HL-60 (cell line): ENCODE measurements around the gene WDR26.
"Not testable (repeated sequence)": the region's sequence is repeated elsewhere in the genome, so short reads cannot be mapped to it uniquely, and the experiment has no call there.

Experiments
- DNase-seq, 2 experiments: peaks; one replicate each; pipeline ENCODE4 v3.0.0-alpha.2; 2010 to 2020; ENCODE audit warnings: low read depth in 1 of 2, low spot score in 1 of 2
- H3K27ac ChIP-seq: fragments of 250-450 bp; sonication (Bioruptor Pico); replicated peaks from 2 replicates; pipeline ENCODE4 v1.5.1; 2020; ENCODE audit warnings: mild to moderate bottlenecking, moderate library complexity
- H3K27me3 ChIP-seq: fragments of 250-450 bp; sonication (Bioruptor Pico); 2 replicates; pipeline ENCODE4 v1.5.1; 2021; ENCODE audit warnings: mild to moderate bottlenecking, moderate library complexity; ENCODE audit not compliant: insufficient read depth, poor library complexity, severe bottlenecking
- H3K4me3 ChIP-seq: replicated peaks from 2 replicates; pipeline ENCODE4 v1.5.1; 2011; ENCODE audit warnings: mild to moderate bottlenecking, control low read depth, low read length; ENCODE audit not compliant: insufficient read depth
- GABPA ChIP-seq: IDR thresholded peaks from 2 replicates; pipeline ENCODE4 v1.6.1; 2012; ENCODE audit warnings: low read depth
- POLR2AphosphoS5 ChIP-seq: IDR thresholded peaks from 2 replicates; pipeline ENCODE4 v1.6.1; 2012; ENCODE audit warnings: low read depth
- REST ChIP-seq: IDR thresholded peaks from 2 replicates; pipeline ENCODE4 v1.6.1; 2012; ENCODE audit warnings: low read depth; ENCODE audit not compliant: insufficient replicate concordance
- SPI1 ChIP-seq: IDR thresholded peaks from 2 replicates; pipeline ENCODE4 v1.6.1; 2012; ENCODE audit warnings: low read depth, mild to moderate bottlenecking, borderline replicate concordance
- TF ChIP-seq, protein P1 (sequence below): IDR thresholded peaks from one replicate; pipeline ENCODE4 v1.5.1; 2011; ENCODE audit warnings: low read length, control low read depth, inconsistent platforms; ENCODE audit not compliant: insufficient read depth

WDR26 gene

GRCh38 chr1:224349716-224350115 lies 84.9 kb downstream of the WDR26 start:
- H3K4me3 ChIP-seq, H3K27ac ChIP-seq, H3K27me3 ChIP-seq, DNase-seq: not testable (repeated sequence)

- no peak overlapping the region for H3K4me3 ChIP-seq
- no peak overlapping the region for H3K27ac ChIP-seq
- no peaks in the 10 kb centered on the region for H3K27me3 ChIP-seq
- no peak for TF ChIP-seq GABPA
- TF ChIP-seq SPI1 = no peak
- no peak for TF ChIP-seq POLR2AphosphoS5
- TF ChIP-seq REST = no peak
- TF ChIP-seq, protein P1, sequence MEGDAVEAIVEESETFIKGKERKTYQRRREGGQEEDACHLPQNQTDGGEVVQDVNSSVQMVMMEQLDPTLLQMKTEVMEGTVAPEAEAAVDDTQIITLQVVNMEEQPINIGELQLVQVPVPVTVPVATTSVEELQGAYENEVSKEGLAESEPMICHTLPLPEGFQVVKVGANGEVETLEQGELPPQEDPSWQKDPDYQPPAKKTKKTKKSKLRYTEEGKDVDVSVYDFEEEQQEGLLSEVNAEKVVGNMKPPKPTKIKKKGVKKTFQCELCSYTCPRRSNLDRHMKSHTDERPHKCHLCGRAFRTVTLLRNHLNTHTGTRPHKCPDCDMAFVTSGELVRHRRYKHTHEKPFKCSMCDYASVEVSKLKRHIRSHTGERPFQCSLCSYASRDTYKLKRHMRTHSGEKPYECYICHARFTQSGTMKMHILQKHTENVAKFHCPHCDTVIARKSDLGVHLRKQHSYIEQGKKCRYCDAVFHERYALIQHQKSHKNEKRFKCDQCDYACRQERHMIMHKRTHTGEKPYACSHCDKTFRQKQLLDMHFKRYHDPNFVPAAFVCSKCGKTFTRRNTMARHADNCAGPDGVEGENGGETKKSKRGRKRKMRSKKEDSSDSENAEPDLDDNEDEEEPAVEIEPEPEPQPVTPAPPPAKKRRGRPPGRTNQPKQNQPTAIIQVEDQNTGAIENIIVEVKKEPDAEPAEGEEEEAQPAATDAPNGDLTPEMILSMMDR = no peak
- no peak for DNase-seq
Measured at GRCh38 chr1:224348137-224348536, 86.5 kb downstream of the WDR26 start.

- Histone ChIP-seq H3K27me3 (no peaks in the 10 kb centered on the region), H3K4me3 (no peak overlapping the region), H3K27ac (no peak overlapping the region)
- TF ChIP-seq SPI1 (no peak), POLR2AphosphoS5 (no peak), GABPA (no peak), REST (no peak)
- TF ChIP-seq, protein P1 = no peak
- DNase-seq = no peak
Measured at GRCh38 chr1:224343679-224344078, 90.9 kb downstream of the WDR26 start.

DNA sequence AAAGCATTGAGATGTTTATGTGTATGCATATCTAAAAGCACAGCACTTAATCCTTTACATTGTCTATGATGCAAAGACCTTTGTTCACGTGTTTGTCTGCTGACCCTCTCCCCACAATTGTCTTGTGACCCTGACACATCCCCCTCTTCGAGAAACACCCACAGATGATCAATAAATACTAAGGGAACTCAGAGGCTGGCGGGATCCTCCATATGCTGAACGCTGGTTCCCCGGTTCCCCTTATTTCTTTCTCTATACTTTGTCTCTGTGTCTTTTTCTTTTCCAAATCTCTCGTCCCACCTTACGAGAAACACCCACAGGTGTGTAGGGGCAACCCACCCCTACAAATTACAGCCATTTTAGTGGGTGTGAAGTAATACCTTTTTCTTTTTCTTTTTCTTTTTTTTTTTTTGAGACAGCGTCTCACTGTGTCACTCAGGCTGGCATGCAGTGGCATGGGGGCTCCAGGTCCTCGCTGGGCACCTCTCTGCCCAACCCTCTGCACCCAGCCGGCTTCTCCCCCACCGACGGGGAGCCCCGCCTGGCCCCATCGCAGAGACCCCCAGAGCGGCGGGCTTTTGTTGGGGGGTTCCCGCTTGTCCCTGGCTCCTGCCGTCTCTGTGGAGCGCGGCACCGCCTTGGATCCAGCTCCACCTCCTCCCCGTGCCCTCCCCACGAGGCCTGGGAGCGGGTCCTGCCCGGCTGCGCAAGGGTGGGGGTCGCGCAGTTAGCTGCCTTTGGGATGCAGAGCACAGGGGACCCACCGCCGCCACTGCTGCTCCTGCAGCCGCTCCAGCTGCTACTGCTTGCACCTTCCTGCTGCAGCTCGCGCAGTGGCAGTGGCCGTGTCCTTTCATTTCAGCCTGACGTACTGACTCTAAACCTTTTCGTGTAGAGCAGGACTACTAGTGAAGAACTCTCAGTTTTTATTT lies 93.9 kb downstream of the WDR26 start:
- peak overlapping the region; percentile 44 for H3K4me3 ChIP-seq
- not testable (repeated sequence) for H3K27ac ChIP-seq, H3K27me3 ChIP-seq
- DNase-seq = peak in 1 of 2 experiments; percentile 39

- TF ChIP-seq POLR2AphosphoS5 = no peak
- no peak overlapping the region for H3K4me3 ChIP-seq
- no peaks in the 10 kb centered on the region for H3K27me3 ChIP-seq
- no peak for DNase-seq
- no peak overlapping the region for H3K27ac ChIP-seq
Measured at GRCh38 chr1:224339442-224340033, 95.1 kb downstream of the WDR26 start.
